ENCODE measurements around the gene NREP. TPM values are rescaled to one million over a fixed set of nuclear protein-coding genes. Genes with fewer than 3 reads are reported as not detected.

The NREP gene
- total and polyA plus RNA-seq, 2 experiments from 2014 or later = 260 to 300 TPM

- H3K9me2 ChIP-seq (ENCODE audit: insufficient read depth) = no peaks in the 10 kb centered on the region
- no peak overlapping the region for H3K4me3 ChIP-seq
- H4K20me1 ChIP-seq (replicated peaks; ENCODE audit: insufficient read depth) = no peaks in the 10 kb centered on the region
- H3K27me3 ChIP-seq (ENCODE audit: insufficient read depth) = no peaks in the 10 kb centered on the region
- ATAC-seq = no peak
- H3K9me3 Mint-ChIP-seq = no peaks in the 10 kb centered on the region
- H3K4me3 Mint-ChIP-seq = no peak overlapping the region
- TF ChIP-seq STAT1 (IDR thresholded peaks at IDR 0.05; ENCODE audit: unreplicated experiment) (no peak), POLR2AphosphoS5 (IDR thresholded peaks at IDR 0.05; ENCODE audit: low read depth) (no peak), CREB1 (CRISPR knock-in tag; IDR thresholded peaks at IDR 0.05; ENCODE audit: low read depth) (no peak), NANOG (IDR thresholded peaks at IDR 0.05; ENCODE audit: borderline replicate concordance) (no peak), ZNF331 (CRISPR knock-in tag; IDR thresholded peaks at IDR 0.05; ENCODE audit: low read depth) (no peak), ZNF114 (CRISPR knock-in tag; IDR thresholded peaks at IDR 0.05) (no peak), ETS1 (IDR thresholded peaks at IDR 0.05) (no peak), EZH2 (IDR thresholded peaks at IDR 0.05; ENCODE audit: low read depth, unreplicated experiment) (no peak), JUNB (IDR thresholded peaks at IDR 0.05; ENCODE audit: unreplicated experiment) (no peak), CTCF (conservative IDR thresholded peaks at IDR 0.05; ENCODE audit: low read depth in 2 of 2) (no peak)
- H3K4me1 Mint-ChIP-seq = peaks cover 17% of the 10 kb centered on the region
- no peak overlapping the region for H2AFZ ChIP-seq
- no peak overlapping the region for H3K27ac ChIP-seq (ENCODE audit: low read depth)
- H3K36me3 Mint-ChIP-seq (ENCODE audit: low read depth) = no peaks in the 10 kb centered on the region
- H3K79me2 ChIP-seq (replicated peaks; ENCODE audit: insufficient read depth) = no peaks in the 10 kb centered on the region
- no peak overlapping the region for H3K4me2 ChIP-seq
- peaks cover 30% of the 10 kb centered on the region for H3K4me1 ChIP-seq (ENCODE audit: insufficient read depth)
- no peak for DNase-seq (ENCODE audit: low spot score)
- H3K36me3 ChIP-seq (ENCODE audit: insufficient read depth) = no peaks in the 10 kb centered on the region
- H3F3A ChIP-seq (replicated peaks; ENCODE audit: low read depth) = no peaks in the 10 kb centered on the region
- no peaks in the 10 kb centered on the region for H3K27me3 Mint-ChIP-seq (ENCODE audit: insufficient read depth, low read depth, poor library complexity)
- no peak overlapping the region for H3K27ac Mint-ChIP-seq
Measured at GRCh38 chr5:111783537-111783936, 26.5 kb upstream of the NREP start.

- H3K4me1 Mint-ChIP-seq = peaks cover 17% of the 10 kb centered on the region
- Histone ChIP-seq H3K4me1 (ENCODE audit: insufficient read depth) (peaks cover 30% of the 10 kb centered on the region), H3K4me2 (no peak overlapping the region), H3K36me3 (ENCODE audit: insufficient read depth) (no peaks in the 10 kb centered on the region), H3K9me2 (ENCODE audit: insufficient read depth) (no peaks in the 10 kb centered on the region), H3K27me3 (ENCODE audit: insufficient read depth) (no peaks in the 10 kb centered on the region), H3K27ac (ENCODE audit: low read depth) (no peak overlapping the region), H3K79me2 (replicated peaks; ENCODE audit: insufficient read depth) (no peaks in the 10 kb centered on the region), H4K20me1 (replicated peaks; ENCODE audit: insufficient read depth) (no peaks in the 10 kb centered on the region), H2AFZ (no peak overlapping the region), H3F3A (replicated peaks; ENCODE audit: low read depth) (no peaks in the 10 kb centered on the region), H3K4me3 (no peak overlapping the region)
- H3K9me3 Mint-ChIP-seq = no peaks in the 10 kb centered on the region
- no peak overlapping the region for H3K27ac Mint-ChIP-seq
- H3K4me3 Mint-ChIP-seq = no peak overlapping the region
- ATAC-seq (no peak), DNase-seq (ENCODE audit: low spot score) (no peak)
- no peaks in the 10 kb centered on the region for H3K36me3 Mint-ChIP-seq (ENCODE audit: low read depth)
- H3K27me3 Mint-ChIP-seq (ENCODE audit: insufficient read depth, low read depth, poor library complexity) = no peaks in the 10 kb centered on the region
- TF ChIP-seq STAT1 (IDR thresholded peaks at IDR 0.05; ENCODE audit: unreplicated experiment) = no peak
- no peak for TF ChIP-seq ZNF114 (CRISPR knock-in tag; IDR thresholded peaks at IDR 0.05)
- no peak for TF ChIP-seq REST (IDR thresholded peaks at IDR 0.05; ENCODE audit: unreplicated experiment)
- no peak for TF ChIP-seq CREB1 (CRISPR knock-in tag; IDR thresholded peaks at IDR 0.05; ENCODE audit: low read depth)
- no peak for TF ChIP-seq ZNF331 (CRISPR knock-in tag; IDR thresholded peaks at IDR 0.05; ENCODE audit: low read depth)
- TF ChIP-seq NANOG (IDR thresholded peaks at IDR 0.05; ENCODE audit: borderline replicate concordance) = no peak
- TF ChIP-seq CTCF (conservative IDR thresholded peaks at IDR 0.05; ENCODE audit: low read depth in 2 of 2) = no peak
- TF ChIP-seq EZH2phosphoT487 (IDR thresholded peaks at IDR 0.05; ENCODE audit: unreplicated experiment) = no peak
Measured at GRCh38 chr5:111782216-111782615, 25.2 kb upstream of the NREP start.

Data from GM23338 (cell line).